Liver (tissue), 9 donors: ENCODE measurements around the gene PAPOLB. TPM values are rescaled to one million over a fixed set of nuclear protein-coding genes. Genes with fewer than 3 reads are reported as not detected.

Source experiments
- DNase-seq: peaks from one replicate; pipeline ENCODE4 v3.0.0-alpha.2; 2017; ENCODE audit warnings: low spot score
- H3K27ac ChIP-seq, 2 donors: one replicate each; pipeline ENCODE4 v1.7.0; 2013; ENCODE audit warnings: inconsistent platforms in 2 of 2, low read length in 2 of 2, control low read depth in 1 of 2, low read depth in 1 of 2, mild to moderate bottlenecking in 1 of 2
- H3K27me3 ChIP-seq, 4 donors: one replicate each; pipeline versions ENCODE4 v1.6.1 to v1.7.0; 2013; ENCODE audit warnings: low read length in 3 of 4, inconsistent platforms in 1 of 4, mild to moderate bottlenecking in 1 of 4, moderate library complexity in 1 of 4; ENCODE audit not compliant: control insufficient read depth in 4 of 4, insufficient read depth in 4 of 4
- H3K36me3 ChIP-seq, 4 donors: one replicate each; pipeline versions ENCODE4 v1.6.1 to v1.7.0; 2013; ENCODE audit warnings: low read length in 3 of 4, mild to moderate bottlenecking in 3 of 4, low read depth in 1 of 4, moderate library complexity in 1 of 4; ENCODE audit not compliant: control insufficient read depth in 4 of 4, insufficient read depth in 3 of 4
- H3K4me1 ChIP-seq, 4 donors: one replicate each; pipeline versions ENCODE4 v1.6.1 to v1.7.0; 2013; ENCODE audit warnings: low read length in 3 of 4, mild to moderate bottlenecking in 3 of 4, moderate library complexity in 1 of 4; ENCODE audit not compliant: control insufficient read depth in 4 of 4, insufficient read depth in 4 of 4
- H3K4me3 ChIP-seq, 3 donors: one replicate each; pipeline versions ENCODE4 v1.6.1 to v1.7.0; 2013; ENCODE audit warnings: low read length in 3 of 3, control low read depth in 1 of 3, low read depth in 1 of 3, mild to moderate bottlenecking in 1 of 3
- H3K9ac ChIP-seq, 2 donors: one replicate each; pipeline ENCODE4 v1.7.0; 2013; ENCODE audit warnings: low read length in 2 of 2, mild to moderate bottlenecking in 2 of 2, moderate library complexity in 2 of 2, control low read depth in 1 of 2, low read depth in 1 of 2
- H3K9me3 ChIP-seq, 4 donors: one replicate each; pipeline versions ENCODE4 v1.6.1 to v1.7.0; 2013; ENCODE audit warnings: low read length in 3 of 4; ENCODE audit not compliant: control insufficient read depth in 4 of 4
- FOXA1 ChIP-seq: IDR thresholded peaks from 2 replicates; pipeline ENCODE4 v1.6.1; 2016; ENCODE audit warnings: antibody characterized with exemption
- FOXA2 ChIP-seq: IDR thresholded peaks from 2 replicates; pipeline ENCODE4 v1.6.1; 2016; ENCODE audit warnings: antibody characterized with exemption
- GABPA ChIP-seq, 2 donors: IDR thresholded peaks in 1 of 2; conservative IDR thresholded peaks in 1 of 2; 2 replicates each; pipeline ENCODE4 v1.6.1; 2016; ENCODE audit warnings: antibody characterized with exemption in 2 of 2, mild to moderate bottlenecking in 1 of 2, moderate library complexity in 1 of 2
- HNF4A ChIP-seq, 2 donors: conservative IDR thresholded peaks; 2 replicates each; pipeline ENCODE4 v1.6.1; 2016; ENCODE audit warnings: antibody characterized with exemption in 2 of 2, mild to moderate bottlenecking in 2 of 2
- HNF4G ChIP-seq: IDR thresholded peaks from 2 replicates; pipeline ENCODE4 v1.6.1; 2016; ENCODE audit warnings: antibody characterized with exemption
- MAX ChIP-seq: IDR thresholded peaks from 2 replicates; pipeline ENCODE4 v1.6.1; 2016; ENCODE audit warnings: antibody characterized with exemption
- RAD21 ChIP-seq, 2 donors: IDR thresholded peaks; 2 replicates each; pipeline ENCODE4 v1.6.1; 2016; ENCODE audit warnings: antibody characterized with exemption in 2 of 2, mild to moderate bottlenecking in 2 of 2
- REST ChIP-seq: IDR thresholded peaks from 2 replicates; pipeline ENCODE4 v1.6.1; 2016; ENCODE audit warnings: antibody characterized with exemption, mild to moderate bottlenecking
- RXRA ChIP-seq, 2 donors: IDR thresholded peaks; 2 replicates each; pipeline ENCODE4 v1.6.1; 2017 to 2018; ENCODE audit warnings: antibody characterized with exemption in 2 of 2, mild to moderate bottlenecking in 1 of 2
- SP1 ChIP-seq: IDR thresholded peaks from 2 replicates; pipeline ENCODE4 v1.6.1; 2018; ENCODE audit warnings: antibody characterized with exemption, mild to moderate bottlenecking
- YY1 ChIP-seq: IDR thresholded peaks from 2 replicates; pipeline ENCODE4 v1.6.1; 2016; ENCODE audit warnings: antibody characterized with exemption, mild to moderate bottlenecking
- ZBTB33 ChIP-seq: IDR thresholded peaks from 2 replicates; pipeline ENCODE4 v1.6.1; 2016; ENCODE audit warnings: antibody characterized with exemption
- WGBS: extraction: QIAGEN DNeasy Blood & Tissue Kit; methylation state at CpG from one replicate; pipeline ENCODE4 v1.1.7; 2013; 5-methylcytosine and 5-hydroxymethylcytosine counted together
- polyA plus RNA-seq, 2 donors: library from polyadenylated mRNA; stranded (reverse) in 1 of 2; unstranded in 1 of 2; fragments of 200-250 nt in 1 of 2; fragments of >200 nt in 1 of 2; fragmentation: Nextera tagmentation in 1 of 2; extraction: Ambion mirVana in 1 of 2; gene quantifications; one replicate each; pipeline versions ENCODE4 v1.2.1 to v1.2.3, GENCODE V29; 2013 to 2015
- total RNA-seq, 2 donors: library from RNA; depleted of rRNA; stranded (reverse); fragments of >200 nt; gene quantifications; one replicate each; pipeline ENCODE4 v1.2.3, GENCODE V29; 2014
- donor health status: healthy.
- donor health status: healthy.
- donor health status: healthy.
- donor health status: healthy.
- donor health status: healthy.

Gene PAPOLB
- total and polyA plus RNA-seq, 4 donors: 0.05 to 0.08 TPM; not detected in 2

GRCh38 chr7:4832711-4833110 lies 29.1 kb downstream of the PAPOLB start:
- Histone ChIP-seq H3K27me3 (no peaks in the 10 kb centered on the region), H3K36me3 (no peaks in the 10 kb centered on the region), H3K9ac (no peak overlapping the region), H3K4me1 (no peaks in the 10 kb centered on the region), H3K4me3 (no peak overlapping the region), H3K27ac (no peak overlapping the region), H3K9me3 (no peaks in the 10 kb centered on the region)
- 95% methylated on average over 16 of the region's 16 CpGs for WGBS
- DNase-seq: no peak
- TF ChIP-seq YY1 (no peak), ZBTB33 (no peak), REST (no peak), FOXA2 (no peak), GABPA (IDR thresholded peaks at IDR 0.05 in 1 of 2, conservative IDR thresholded peaks at IDR 0.05 in 1 of 2) (no peak), SP1 (no peak), HNF4G (no peak), MAX (no peak), FOXA1 (no peak)

GRCh38 chr7:4831723-4832495 lies 29.9 kb downstream of the PAPOLB start:
- Histone ChIP-seq H3K27me3 (no peaks in the 10 kb centered on the region), H3K9ac (no peak overlapping the region), H3K4me1 (no peaks in the 10 kb centered on the region), H3K36me3 (no peaks in the 10 kb centered on the region), H3K9me3 (no peaks in the 10 kb centered on the region), H3K27ac (no peak overlapping the region), H3K4me3 (no peak overlapping the region)
- WGBS: 83% methylated on average over 17 of the region's 17 CpGs
- no peak for DNase-seq
- TF ChIP-seq FOXA1 (no peak), GABPA (IDR thresholded peaks at IDR 0.05 in 1 of 2, conservative IDR thresholded peaks at IDR 0.05 in 1 of 2) (no peak), RXRA (IDR thresholded peaks at IDR 0.05) (no peak), HNF4A (conservative IDR thresholded peaks at IDR 0.05) (no peak), HNF4G (no peak), RAD21 (IDR thresholded peaks at IDR 0.05) (no peak), REST (no peak)
